HuH-7 (cell line): Measurements from ENCODE around the gene LINGO1.
A peak's percentile ranks its signal among the peaks of the same experiment; 100 is the strongest.

Experiments used
- DNase-seq: peaks from one replicate; pipeline ENCODE4 v3.0.0; 2011; ENCODE audit warnings: low spot score

Gene LINGO1, protein sequence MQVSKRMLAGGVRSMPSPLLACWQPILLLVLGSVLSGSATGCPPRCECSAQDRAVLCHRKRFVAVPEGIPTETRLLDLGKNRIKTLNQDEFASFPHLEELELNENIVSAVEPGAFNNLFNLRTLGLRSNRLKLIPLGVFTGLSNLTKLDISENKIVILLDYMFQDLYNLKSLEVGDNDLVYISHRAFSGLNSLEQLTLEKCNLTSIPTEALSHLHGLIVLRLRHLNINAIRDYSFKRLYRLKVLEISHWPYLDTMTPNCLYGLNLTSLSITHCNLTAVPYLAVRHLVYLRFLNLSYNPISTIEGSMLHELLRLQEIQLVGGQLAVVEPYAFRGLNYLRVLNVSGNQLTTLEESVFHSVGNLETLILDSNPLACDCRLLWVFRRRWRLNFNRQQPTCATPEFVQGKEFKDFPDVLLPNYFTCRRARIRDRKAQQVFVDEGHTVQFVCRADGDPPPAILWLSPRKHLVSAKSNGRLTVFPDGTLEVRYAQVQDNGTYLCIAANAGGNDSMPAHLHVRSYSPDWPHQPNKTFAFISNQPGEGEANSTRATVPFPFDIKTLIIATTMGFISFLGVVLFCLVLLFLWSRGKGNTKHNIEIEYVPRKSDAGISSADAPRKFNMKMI

DNA sequence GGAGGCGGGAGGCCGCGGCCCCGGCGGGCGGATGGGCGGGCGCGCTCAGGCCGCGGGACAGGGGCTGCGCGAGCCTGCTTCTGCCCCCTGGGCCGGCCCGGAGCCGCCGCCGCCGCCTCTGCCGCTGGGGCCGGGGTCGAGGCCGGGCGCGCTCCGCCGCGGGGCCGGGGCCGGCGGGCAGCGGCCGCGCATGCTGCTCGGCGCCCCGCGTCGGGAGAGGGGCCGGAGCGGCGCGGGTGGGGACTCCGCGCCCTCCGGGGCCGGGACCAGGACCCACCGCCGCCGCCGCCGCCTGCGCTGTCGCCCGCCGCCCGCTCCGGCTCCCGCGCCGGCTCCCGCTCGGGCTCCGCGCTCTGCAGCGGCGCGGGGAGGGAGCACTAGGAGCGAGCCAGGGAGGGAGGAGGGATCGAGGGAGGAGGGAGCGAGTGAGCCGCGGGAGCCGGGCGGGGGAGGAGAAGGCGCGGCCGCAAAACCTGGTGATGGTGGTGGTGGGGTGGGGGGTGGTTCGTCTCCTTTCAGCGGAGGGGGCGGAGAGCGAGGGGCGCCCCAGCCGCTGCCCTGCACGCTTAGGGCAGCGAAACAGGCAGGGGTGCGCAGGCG, at the start of gene LINGO1:
Gene LINGO1 (minus strand): TSS at position 379 of the 600 bp plus-strand sequence. CDS start 597 bp downstream, outside the sequence.
- peak; percentile 72 for DNase-seq

DNA sequence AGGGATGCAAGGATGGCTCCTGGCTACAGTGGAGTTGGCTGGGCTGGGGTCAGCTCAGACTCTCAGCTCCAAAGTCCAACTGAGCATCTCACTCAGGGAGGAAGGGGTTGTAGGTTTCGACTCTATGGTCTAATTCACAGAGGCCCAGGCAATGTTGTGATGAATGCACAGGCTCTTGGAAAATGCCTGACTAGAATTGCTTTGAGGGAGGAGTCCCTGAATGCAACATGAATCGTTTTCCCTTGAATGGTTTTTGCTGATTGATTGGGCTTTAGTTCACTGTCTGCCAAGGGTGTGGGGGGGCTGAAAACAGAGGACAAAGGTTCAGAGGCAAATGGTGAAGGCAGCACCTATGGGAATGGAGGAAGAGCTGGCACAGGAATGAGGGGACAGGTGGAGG, 48.6 kb upstream of the LINGO1 start:
- no peak for DNase-seq

DNA sequence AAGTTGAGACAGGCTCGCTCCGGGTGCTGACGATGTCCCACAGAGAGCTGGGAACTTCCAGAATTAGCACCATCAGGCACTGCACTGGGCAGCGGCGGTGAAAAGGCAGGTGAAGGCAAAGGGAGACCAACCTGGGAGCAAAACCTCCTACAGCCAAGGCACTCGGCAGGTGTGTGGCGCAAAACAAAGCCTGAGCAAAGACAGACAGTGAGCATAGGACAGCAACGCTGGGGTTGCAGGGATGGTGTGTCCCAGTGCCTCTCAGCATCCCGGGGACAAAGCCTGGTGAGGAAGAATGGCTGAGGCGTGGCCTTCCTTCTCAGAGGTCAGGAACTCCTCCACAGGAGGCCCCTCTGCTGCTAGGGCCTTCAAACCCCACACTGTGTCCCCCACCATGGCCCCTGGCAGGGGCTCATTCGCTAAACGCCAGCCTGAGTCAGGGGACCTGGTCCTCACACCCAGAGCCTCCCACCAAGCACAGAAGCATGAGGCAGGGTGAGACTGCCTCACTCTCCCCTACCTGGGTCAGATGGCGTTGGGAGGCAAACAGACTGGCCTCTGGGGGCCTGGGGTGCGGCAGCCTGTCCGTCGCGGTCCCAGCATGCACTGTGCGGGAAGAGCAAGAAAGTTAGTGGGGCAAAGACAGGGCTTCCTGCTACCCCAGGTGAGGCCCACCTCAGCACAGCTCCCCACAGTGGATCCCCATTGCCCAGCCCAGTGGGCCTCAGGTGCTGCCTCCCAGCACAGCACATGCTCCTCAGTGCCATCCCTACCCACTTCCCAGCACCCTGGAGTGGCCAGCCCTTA, 44.1 kb upstream of the LINGO1 start:
- DNase-seq, result no peak

DNA sequence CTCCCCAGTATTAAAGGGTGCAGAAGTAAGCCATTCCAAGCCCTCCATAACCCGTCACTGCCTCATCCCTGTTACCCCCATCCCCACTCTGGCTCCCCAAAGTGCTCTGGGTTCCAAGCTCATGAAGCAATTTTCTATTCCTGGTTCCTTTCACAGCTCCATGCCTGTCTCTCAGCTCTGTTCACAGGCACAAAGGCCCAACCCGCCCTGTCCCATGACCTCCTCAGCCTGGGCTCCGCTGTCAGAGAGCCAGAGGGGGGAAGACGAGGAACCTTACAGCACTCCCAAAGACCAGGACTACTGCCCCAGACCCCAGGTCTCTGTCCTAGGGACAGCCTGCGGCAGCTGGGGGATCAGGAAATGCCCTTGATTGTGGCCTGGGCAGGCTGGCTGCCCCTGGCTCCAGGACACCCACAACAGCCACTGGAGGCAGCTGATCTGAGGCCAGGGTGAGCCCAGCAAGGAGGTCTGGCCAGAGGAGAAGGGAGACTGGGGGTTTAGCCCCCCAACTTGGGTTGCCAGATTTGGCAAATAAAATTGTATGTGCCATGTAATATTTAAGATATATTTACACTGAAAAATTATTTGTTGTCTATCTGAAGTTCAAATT, 43.2 kb upstream of the LINGO1 start:
- DNase-seq, result no peak

DNA sequence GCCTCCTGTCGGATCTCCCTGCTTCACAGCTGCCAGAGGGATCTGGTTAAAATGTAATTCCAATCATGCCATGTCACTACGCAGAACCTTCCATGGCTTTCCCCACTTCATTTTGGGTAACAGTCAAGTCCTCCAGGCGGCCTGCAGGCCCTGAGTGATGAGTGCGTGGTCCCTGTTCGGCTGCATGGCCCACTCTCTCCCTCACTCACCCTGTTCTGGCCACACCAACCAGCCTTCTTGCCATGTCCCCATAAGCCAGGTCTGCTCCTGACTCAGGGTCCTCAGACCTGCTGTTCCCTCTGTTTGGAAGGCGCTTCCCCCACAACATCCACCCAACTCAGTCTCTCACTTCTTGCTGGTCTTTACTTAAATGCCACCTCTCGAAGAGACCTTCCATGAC, 41.6 kb upstream of the LINGO1 start:
- DNase-seq, result no peak

DNA sequence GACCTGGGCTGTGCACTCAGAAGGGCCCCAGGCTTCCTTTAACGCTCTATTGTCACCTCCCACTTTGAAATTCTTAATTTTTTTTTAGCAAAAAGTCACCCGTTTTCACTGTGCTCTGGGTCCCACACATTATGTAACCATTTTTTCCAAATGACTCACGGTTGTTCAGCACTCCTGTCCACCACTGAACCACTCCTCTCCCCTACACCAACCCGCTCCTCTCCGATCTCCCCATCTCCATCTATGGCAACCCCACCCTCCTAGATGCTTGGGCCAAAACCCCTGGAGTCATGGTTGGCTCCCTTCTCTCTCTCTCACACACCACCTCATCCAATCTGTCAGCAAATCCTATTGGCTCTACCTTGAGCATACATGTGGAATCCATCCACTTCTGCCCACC, 41.2 kb upstream of the LINGO1 start:
- DNase-seq, result no peak

DNA sequence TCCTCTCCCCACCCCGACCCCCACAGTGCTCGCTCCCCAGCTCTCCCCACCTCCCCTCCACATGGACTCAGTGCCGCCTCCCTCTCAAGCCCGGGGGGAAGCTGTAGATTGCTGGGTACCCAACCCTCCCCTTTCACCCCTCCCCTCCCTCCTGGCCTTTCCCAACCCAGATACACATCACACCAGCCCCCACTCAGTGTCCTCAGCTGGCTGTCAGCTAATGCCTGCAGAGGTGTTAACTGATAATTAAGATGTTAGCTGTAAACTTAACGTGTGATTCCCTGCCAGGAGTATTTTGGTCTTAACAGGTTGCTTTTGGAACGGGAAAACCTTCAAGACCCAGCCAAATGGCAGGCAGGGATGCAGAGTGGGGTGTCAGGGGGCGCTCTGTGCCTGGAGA, 39.4 kb upstream of the LINGO1 start:
- DNase-seq, result no peak

DNA sequence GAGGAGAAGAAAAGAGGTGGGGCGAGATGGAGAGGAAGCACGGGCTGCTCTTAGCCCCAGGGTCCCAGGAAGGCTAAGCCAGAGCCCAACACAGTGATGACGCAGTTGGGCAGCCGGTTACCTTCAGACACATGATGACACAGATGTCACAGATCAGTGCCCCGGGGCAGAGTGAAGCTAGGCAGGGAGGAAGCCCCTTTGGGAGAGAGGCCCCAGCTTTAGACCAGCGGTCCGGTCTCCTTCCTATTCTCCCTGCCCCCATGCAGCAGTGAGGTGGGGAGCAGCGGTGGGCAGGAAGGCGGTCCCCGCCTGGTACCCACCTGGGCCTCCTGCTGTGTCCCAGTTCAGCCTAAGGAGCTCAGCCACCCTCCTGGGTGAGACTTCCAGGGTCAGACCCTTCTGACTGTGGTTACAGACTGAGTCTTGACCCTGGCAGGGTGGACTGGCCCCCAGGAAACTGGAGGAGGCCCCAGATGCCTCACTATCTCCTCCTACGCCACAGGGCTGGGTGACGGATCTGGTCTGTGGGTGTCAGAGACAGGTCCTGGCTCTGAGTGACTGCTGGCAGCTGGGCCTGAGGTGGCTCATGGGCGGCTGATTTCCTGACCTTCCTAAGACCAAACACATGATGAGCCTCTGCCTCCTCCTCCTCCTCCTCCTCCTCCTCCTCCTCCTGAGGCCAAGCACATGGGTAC, 38.8 kb upstream of the LINGO1 start:
- no peak for DNase-seq

DNA sequence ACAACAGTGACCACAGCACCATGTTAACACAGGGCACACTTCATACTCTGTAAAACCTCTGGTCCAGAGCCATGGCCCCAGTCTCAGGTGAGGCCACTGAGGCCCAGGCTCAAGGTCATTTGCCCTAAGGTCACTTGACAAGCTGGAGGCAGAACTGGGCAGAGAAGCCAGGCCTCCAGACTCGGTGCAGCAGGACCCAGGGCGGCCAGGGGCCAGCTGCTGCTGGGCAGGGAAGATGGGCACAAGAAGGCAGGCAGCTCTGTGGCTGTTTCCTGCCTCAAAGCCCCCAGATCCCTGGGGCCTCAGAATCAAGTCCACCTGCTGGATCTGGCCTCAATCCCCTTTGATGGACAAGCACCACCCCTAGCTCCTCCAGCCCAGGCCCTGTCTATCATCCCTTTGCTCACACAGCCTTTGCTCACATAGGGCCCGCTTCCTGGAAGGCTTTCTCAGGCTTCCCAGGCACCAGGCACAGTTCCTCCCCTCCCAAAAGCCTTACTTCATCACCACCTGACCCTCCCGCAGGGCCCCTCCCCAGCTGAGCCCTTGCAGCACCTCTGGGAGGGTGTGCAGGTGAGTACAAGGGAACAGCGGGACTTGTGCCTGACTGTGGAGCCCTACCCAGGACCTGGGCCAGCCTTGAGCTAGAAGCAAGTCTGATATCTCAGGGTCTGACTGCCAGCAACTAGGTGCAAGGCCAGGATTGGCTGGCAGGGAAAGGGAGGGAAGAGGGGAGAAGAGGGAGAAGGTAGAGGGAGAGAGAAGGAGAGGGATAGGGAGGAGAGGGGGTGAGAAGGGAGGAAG, 38.0 kb upstream of the LINGO1 start:
- no peak for DNase-seq

DNA sequence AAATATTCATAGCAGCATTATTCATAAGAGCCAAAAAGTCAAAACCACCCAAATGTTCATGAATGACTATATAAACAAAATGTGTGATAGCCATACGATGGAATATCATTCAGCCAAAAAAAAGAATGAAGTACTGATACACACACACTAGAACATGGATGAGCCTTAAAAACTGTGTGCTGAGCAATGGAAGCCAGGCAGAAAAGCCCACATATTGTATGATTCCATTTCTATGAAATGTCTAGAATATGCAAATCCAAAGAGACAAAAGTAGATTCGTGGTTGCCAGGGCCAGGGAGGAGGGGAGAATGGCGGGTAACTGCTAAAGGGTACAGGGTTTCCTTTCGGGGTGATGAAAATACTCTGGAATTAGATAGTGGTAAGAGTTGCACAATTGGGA, 37.2 kb upstream of the LINGO1 start:
- DNase-seq, result no peak

DNA sequence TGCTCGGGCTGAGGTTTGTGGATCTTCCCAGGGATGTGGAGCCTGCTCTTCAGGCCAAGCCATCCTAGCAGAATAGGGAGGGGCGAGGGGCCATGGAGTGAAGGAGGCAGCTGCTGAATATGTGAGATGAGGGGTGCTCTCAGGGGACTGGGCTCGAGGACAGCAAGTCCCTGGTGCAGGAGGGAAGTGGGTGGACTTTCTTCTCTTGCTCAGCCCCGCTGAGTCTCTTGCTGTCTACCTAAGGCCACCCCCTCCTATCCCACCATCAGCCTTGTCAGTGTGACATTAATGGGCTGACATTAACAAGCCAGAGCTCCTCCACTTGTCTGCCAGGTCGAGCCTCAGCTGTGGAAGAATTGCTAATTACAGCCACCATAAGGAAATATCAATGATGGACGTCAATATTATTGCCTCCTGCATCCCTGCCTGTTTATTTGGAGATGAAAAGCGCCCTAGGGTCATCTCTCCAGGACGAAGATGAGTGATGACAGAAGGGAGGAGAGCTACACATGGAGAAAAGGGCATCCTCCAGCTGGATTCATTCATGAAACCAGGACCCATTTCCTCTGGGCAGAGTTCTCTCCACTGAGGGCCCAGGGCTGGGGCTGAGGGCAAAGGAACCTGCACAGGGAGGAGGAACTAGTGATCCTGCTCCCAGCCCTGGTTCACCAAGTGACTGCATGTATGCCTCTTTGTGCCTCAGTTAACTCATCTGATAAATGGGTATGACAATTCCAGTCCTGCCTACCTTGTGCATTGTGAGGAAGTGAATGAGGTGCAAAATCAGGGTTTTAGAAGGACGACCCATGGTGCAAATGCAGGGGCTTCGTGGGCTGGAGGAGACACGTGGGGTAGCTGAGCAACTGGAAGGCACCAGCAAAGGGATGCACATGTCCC, 34.9 kb upstream of the LINGO1 start:
- DNase-seq, result no peak

DNA sequence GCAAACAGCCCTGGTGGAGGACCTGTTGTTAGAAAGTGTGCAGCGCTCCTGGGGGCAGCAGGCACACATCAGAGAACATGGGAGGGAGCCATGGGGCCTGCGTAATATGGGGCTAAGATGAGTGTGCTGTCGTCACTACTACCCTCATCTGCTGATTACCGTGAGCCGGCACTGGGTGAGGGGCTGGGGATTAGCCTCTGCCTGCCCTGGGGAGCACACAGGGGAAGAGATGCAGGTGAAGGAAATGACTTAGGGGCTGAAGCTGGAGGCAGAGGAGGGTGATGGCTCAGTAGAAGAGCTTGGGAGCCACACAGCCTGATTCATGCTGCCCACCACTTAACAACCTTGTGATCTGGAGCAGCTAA, 33.6 kb upstream of the LINGO1 start:
- DNase-seq, result no peak

DNA sequence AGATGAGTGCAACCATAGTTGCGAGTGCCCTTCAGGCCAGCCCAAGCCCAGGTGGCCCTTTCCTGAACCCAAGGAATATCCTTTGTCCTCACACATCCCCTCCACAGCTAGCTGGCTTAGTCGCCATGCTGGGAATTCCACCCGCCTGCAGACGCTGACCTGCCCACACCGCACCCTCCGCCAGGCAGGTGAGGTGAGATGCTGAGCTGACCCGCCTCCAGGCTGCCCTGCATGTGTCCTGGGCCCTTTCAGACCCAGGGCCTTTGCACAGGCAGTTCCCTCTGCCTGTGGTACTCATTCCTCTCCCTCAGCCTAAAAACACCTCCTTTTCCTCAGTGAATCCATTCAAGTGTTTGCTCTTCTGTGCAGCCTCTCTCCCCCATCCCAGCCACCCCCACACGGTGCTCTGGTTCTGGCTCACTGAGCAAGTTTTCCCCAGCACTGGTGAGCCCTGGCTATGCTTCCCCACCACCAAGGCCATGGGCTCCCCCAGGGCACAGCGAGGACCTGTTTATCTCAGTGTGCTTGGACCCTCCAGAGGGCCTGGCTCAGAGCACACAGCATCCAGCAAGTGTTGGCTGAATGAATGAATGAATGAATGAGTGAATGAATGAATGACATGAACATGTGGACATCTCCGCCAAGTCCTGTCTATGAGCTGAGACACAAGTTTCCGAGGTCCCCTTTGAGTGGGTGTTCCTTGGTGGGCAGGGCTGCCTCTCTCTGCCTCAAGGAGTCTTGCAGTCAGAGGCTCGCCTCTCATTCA, 33.0 kb upstream of the LINGO1 start:
- DNase-seq, result no peak

DNA sequence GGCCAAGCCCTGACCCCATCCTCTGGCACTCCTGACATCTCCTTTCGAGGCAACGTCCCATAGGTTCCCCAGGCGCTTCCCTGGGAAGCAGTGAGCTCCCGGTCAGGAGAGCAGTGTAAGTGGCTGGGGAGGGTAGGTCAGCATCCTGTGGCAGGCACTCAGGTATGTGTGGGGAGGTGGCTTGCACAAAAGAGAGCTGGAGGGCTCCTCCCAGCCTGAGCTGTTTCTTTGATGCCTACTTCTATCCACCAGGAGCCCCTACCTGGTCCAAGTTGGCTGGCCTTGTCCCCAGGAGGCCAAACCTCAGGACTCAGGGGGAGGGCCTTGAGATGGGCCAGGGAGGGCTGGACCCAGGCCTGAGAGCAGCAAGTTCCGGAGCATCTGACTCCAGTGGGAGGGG, 31.7 kb upstream of the LINGO1 start:
- DNase-seq, result no peak

DNA sequence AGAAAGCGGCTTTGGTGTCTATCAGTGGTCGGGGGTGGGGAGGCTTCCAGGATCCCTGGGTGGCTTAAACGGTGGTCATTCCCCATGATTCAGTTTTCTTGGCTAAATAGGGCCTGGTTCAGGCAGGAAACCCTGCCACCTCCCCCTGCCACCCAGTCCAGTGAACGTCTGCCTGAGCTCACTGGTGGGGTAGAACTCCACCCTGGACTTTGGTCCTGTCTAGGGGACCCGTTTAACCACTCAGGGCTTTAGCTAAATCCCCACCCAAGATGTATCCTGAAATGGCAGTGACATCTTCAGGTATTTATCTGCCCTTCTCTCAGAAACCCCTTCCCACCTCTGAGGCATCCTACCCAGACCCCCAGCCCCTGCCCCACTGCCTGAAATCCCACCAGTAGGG, 30.5 kb upstream of the LINGO1 start:
- no peak for DNase-seq

DNA sequence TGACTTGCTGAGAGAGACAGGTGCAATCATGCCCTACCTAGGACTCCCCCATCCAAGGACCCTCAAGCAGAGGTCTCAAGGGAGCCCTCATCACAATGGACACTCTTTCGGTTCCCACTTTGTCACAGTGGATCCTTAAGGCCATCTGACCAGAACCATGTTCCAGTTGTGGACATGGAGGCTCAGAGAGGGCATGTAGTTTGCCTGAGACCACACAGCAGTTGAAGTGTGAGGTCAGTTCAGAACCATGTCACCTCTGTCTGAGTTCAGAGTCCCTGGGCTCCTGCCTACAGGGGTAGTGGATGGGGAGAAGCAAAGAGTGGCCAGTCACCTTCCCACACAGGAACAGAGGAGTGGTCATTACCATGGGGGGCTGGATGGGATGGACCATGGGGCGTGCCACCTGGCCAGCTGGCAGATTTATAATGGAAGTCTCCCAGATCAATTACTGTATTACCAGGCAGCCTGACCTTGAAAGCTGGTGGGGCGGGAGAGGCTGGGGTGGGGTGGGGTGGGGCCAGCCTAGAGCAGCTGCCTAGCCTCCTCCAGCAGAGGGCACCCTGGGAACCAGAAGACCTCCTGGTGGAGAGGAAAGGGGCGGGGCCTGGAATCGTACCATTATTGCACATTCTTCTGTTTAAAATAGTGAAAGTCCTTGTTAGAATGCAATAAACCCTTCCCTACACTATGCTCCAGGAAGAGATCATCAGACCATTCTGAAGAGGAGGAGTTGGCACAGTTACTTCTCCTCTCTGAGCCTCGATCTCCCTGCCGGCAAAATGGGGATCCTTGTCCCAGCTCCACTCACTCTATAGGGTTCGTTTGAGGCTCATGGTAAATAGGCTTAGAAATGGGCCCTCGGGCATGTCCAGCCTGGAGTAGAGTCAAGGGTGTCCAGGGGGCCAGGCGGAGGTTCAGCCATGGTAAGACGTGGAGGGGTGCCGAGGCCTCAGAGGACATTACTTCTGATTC, 26.9 kb upstream of the LINGO1 start:
- DNase-seq, result peak; percentile 93

DNA sequence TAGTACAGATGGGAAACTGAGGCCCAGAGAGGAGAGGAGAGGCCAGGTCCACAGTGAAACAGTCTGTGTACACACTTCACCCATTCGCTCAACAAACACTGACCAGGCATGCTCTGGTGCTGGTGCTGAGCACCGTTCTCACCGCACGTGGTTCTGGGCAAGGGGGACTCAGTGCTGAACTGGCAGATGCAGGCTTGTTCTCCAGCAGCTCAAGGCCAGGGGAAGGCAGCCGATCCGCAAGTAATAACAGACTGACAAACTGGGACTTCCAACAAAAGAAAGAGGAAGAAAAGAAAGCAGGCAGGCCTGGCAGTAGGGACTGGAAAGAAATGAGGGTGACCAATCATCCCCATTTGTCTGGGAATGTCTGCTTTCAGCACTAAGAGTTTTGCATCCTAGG, 25.6 kb upstream of the LINGO1 start:
- DNase-seq, result no peak
